OCI-LY1 (cell line): Measurements from ENCODE around the gene CHRND.

Source experiments
- H2AFZ ChIP-seq: fragments of 200-600 bp; sonication (generic), shearing (Covaris generic); 2 replicates; pipeline ENCODE4 v1.6.0; 2014; ENCODE audit warnings: antibody characterized with exemption, mild to moderate bottlenecking, low read length
- H3F3A ChIP-seq: fragments of 200-600 bp; sonication (generic), shearing (Covaris generic); 2 replicates; pipeline ENCODE4 v1.6.0; 2014; ENCODE audit warnings: mild to moderate bottlenecking, antibody characterized with exemption, low read length, moderate library complexity; ENCODE audit not compliant: insufficient read depth
- H3K27ac ChIP-seq: fragments of 200-600 bp; sonication (generic); 2 replicates; pipeline ENCODE4 v1.5.1; 2014; ENCODE audit warnings: low read length, mixed run types, mild to moderate bottlenecking, low read depth; ENCODE audit not compliant: poor library complexity, severe bottlenecking
- H3K27me3 ChIP-seq: fragments of 200-600 bp; sonication (generic); 2 replicates; pipeline ENCODE4 v1.6.0; 2014; ENCODE audit warnings: antibody characterized with exemption, mild to moderate bottlenecking, low read length, moderate library complexity; ENCODE audit not compliant: insufficient read depth
- H3K36me3 ChIP-seq: fragments of 200-600 bp; sonication (generic); 2 replicates; pipeline ENCODE4 v1.6.1; 2014; ENCODE audit warnings: mild to moderate bottlenecking, antibody characterized with exemption, low read length, moderate library complexity, mixed read lengths; ENCODE audit not compliant: insufficient read depth
- H3K4me1 ChIP-seq: fragments of 200-600 bp; sonication (generic); 2 replicates; pipeline ENCODE4 v1.5.1; 2014; ENCODE audit warnings: mild to moderate bottlenecking, low read length, moderate library complexity; ENCODE audit not compliant: insufficient read depth, severe bottlenecking
- H3K4me2 ChIP-seq: fragments of 200-600 bp; sonication (generic), shearing (Covaris generic); 2 replicates; pipeline ENCODE4 v1.6.1; 2014; ENCODE audit warnings: low read length
- H3K4me3 ChIP-seq: fragments of 200-600 bp; sonication (generic); 2 replicates; pipeline ENCODE4 v1.5.1; 2014; ENCODE audit warnings: low read length, low read depth, mild to moderate bottlenecking, mixed read lengths; ENCODE audit not compliant: poor library complexity, severe bottlenecking
- H3K79me2 ChIP-seq: fragments of 200-600 bp; shearing (Covaris generic); 2 replicates; pipeline ENCODE4 v1.6.1; 2016; ENCODE audit warnings: mixed run types, low read length, mixed read lengths; ENCODE audit not compliant: insufficient read depth
- H3K9ac ChIP-seq: fragments of 200-600 bp; sonication (generic), shearing (Covaris generic); 2 replicates; pipeline ENCODE4 v1.6.1; 2014; ENCODE audit warnings: mild to moderate bottlenecking, low read length, mixed read lengths
- H3K9me2 ChIP-seq: fragments of 200-600 bp; sonication (generic), shearing (Covaris generic); 2 replicates; pipeline ENCODE4 v1.6.1; 2014; ENCODE audit warnings: low read depth, mild to moderate bottlenecking, low read length, mixed read lengths
- H3K9me3 ChIP-seq: fragments of 200-600 bp; shearing (Covaris generic); 2 replicates; pipeline ENCODE4 v1.6.1; 2014; ENCODE audit warnings: low read length, mixed read lengths
- H4K20me1 ChIP-seq: fragments of 200-600 bp; sonication (generic), shearing (Covaris generic); 2 replicates; pipeline ENCODE4 v1.6.0; 2016; ENCODE audit warnings: mild to moderate bottlenecking, low read length; ENCODE audit not compliant: insufficient read depth
- EZH2 ChIP-seq: fragments of 200-600 bp; sonication (generic), shearing (Covaris generic); IDR thresholded peaks from 2 replicates; pipeline ENCODE4 v1.8.0; 2017; ENCODE audit warnings: borderline replicate concordance, mixed run types, mild to moderate bottlenecking, antibody characterized with exemption, low read length, moderate library complexity, mixed read lengths
- TF ChIP-seq, protein P1 (sequence below): fragments of 200-600 bp; sonication (generic), shearing (Covaris generic); IDR thresholded peaks from 2 replicates; pipeline ENCODE4 v1.5.1; 2017; ENCODE audit warnings: mild to moderate bottlenecking, antibody characterized with exemption, low read length, moderate library complexity, mixed read lengths

Gene CHRND

GRCh38 chr2:232576995-232577394 is 51.0 kb downstream of the CHRND start:
- H3K4me3 ChIP-seq, result no peak overlapping the region
- no peaks in the 10 kb centered on the region for H3K9me2 ChIP-seq
- no peaks in the 10 kb centered on the region for H3K9me3 ChIP-seq
- no peak overlapping the region for H2AFZ ChIP-seq
- H3K9ac ChIP-seq, result no peak overlapping the region
- peaks cover 5% of the 10 kb centered on the region for H3K4me1 ChIP-seq
- H4K20me1 ChIP-seq, result no peaks in the 10 kb centered on the region
- H3K27me3 ChIP-seq, result no peaks in the 10 kb centered on the region
- no peaks in the 10 kb centered on the region for H3K79me2 ChIP-seq
- peaks cover 23% of the 10 kb centered on the region; the same call in 1 of the 2 replicates for H3K36me3 ChIP-seq
- no peak overlapping the region for H3K4me2 ChIP-seq
- no peaks in the 10 kb centered on the region for H3F3A ChIP-seq
- TF ChIP-seq, protein P1, sequence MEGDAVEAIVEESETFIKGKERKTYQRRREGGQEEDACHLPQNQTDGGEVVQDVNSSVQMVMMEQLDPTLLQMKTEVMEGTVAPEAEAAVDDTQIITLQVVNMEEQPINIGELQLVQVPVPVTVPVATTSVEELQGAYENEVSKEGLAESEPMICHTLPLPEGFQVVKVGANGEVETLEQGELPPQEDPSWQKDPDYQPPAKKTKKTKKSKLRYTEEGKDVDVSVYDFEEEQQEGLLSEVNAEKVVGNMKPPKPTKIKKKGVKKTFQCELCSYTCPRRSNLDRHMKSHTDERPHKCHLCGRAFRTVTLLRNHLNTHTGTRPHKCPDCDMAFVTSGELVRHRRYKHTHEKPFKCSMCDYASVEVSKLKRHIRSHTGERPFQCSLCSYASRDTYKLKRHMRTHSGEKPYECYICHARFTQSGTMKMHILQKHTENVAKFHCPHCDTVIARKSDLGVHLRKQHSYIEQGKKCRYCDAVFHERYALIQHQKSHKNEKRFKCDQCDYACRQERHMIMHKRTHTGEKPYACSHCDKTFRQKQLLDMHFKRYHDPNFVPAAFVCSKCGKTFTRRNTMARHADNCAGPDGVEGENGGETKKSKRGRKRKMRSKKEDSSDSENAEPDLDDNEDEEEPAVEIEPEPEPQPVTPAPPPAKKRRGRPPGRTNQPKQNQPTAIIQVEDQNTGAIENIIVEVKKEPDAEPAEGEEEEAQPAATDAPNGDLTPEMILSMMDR, result no peak
- TF ChIP-seq EZH2, result no peak
- no peak overlapping the region for H3K27ac ChIP-seq

- Histone ChIP-seq H3K9ac (no peak overlapping the region), H3K4me1 (peaks cover 5% of the 10 kb centered on the region), H3K4me3 (no peak overlapping the region), H4K20me1 (no peaks in the 10 kb centered on the region), H3K4me2 (no peak overlapping the region), H3K27me3 (no peaks in the 10 kb centered on the region), H3K36me3 (peaks cover 19% of the 10 kb centered on the region; the same call in 1 of the 2 replicates), H3K79me2 (no peaks in the 10 kb centered on the region), H3F3A (no peaks in the 10 kb centered on the region), H3K9me2 (no peaks in the 10 kb centered on the region), H2AFZ (no peak overlapping the region), H3K9me3 (no peaks in the 10 kb centered on the region), H3K27ac (no peak overlapping the region)
- TF ChIP-seq, protein P1, result no peak
- no peak for TF ChIP-seq EZH2
Measured at GRCh38 chr2:232577841-232578240, 51.9 kb downstream of the CHRND start.

GRCh38 chr2:232578626-232579025 is 52.7 kb downstream of the CHRND start:
- no peaks in the 10 kb centered on the region for H3K79me2 ChIP-seq
- H3K4me2 ChIP-seq, result no peak overlapping the region
- TF ChIP-seq EZH2, result no peak
- TF ChIP-seq, protein P1, result no peak
- no peak overlapping the region for H3K9ac ChIP-seq
- peaks cover 5% of the 10 kb centered on the region for H3K4me1 ChIP-seq
- peaks cover 17% of the 10 kb centered on the region; the same call in 1 of the 2 replicates for H3K36me3 ChIP-seq
- no peak overlapping the region for H3K4me3 ChIP-seq
- H3K27me3 ChIP-seq, result no peaks in the 10 kb centered on the region
- no peaks in the 10 kb centered on the region for H4K20me1 ChIP-seq
- H3K9me3 ChIP-seq, result no peaks in the 10 kb centered on the region
- no peak overlapping the region for H3K27ac ChIP-seq
- no peak overlapping the region for H2AFZ ChIP-seq
- H3K9me2 ChIP-seq, result no peaks in the 10 kb centered on the region
- no peaks in the 10 kb centered on the region for H3F3A ChIP-seq
